Breast epithelium (tissue), 4 donors: ENCODE data around the gene RNF125. TPM values are rescaled to one million over a fixed set of nuclear protein-coding genes. Genes with fewer than 3 reads are reported as not detected.

Experiments used
- DNase-seq, 2 donors: peaks; one replicate each; pipeline ENCODE4 v3.0.0-alpha.2; 2019; ENCODE audit warnings: low spot score in 2 of 2
- H3K27ac ChIP-seq, 2 donors: fragments of 200-600 bp; sonication (generic) in 1 of 2; one replicate each; pipeline ENCODE4 v1.5.1; 2016 to 2019; ENCODE audit warnings: mild to moderate bottlenecking in 1 of 2
- H3K27me3 ChIP-seq, 2 donors: fragments of 200-600 bp; sonication (generic) in 1 of 2; one replicate each; pipeline versions ENCODE4 v1.5.1 to v1.6.0; 2017 to 2019; ENCODE audit warnings: control low read depth in 1 of 2, mild to moderate bottlenecking in 1 of 2
- H3K36me3 ChIP-seq: fragments of 200-600 bp; one replicate; pipeline ENCODE4 v1.5.1; 2019
- H3K4me1 ChIP-seq, 2 donors: fragments of 200-600 bp; sonication (generic); one replicate each; pipeline ENCODE4 v1.5.1; 2016 to 2019; ENCODE audit warnings: control low read depth in 1 of 2
- H3K4me3 ChIP-seq, 3 donors: fragments of 200-600 bp; sonication (generic); 1 replicate in 2 of 3; 2 replicates in 1 of 3; pipeline ENCODE4 v1.5.1; 2016 to 2019; ENCODE audit warnings: mild to moderate bottlenecking in 3 of 3, moderate library complexity in 2 of 3
- H3K9me3 ChIP-seq, 2 donors: fragments of 200-600 bp; sonication (generic) in 1 of 2; one replicate each; pipeline ENCODE4 v1.5.1; 2016 to 2019; ENCODE audit warnings: control low read depth in 1 of 2
- CTCF ChIP-seq, 3 donors: fragments of 450-650 bp; IDR thresholded peaks; one replicate each; pipeline ENCODE4 v1.5.1; 2016 to 2017; ENCODE audit warnings: antibody characterized with exemption in 3 of 3, mild to moderate bottlenecking in 3 of 3, moderate library complexity in 3 of 3
- POLR2A ChIP-seq: fragments of 450-650 bp; IDR thresholded peaks from one replicate; pipeline ENCODE4 v1.6.1; 2016; ENCODE audit warnings: antibody characterized with exemption, mild to moderate bottlenecking, moderate library complexity
- POLR2AphosphoS5 ChIP-seq, 3 donors: sonication (generic); formaldehyde crosslinking; IDR thresholded peaks; one replicate each; pipeline ENCODE4 v1.6.1; 2017; ENCODE audit warnings: antibody characterized with exemption in 3 of 3
- intact Hi-C: fragments of 100-400 bp; cut with DNase I; formaldehyde crosslinking; loops from one replicate; pipeline ENCODE4 v1.15.1; 2023; ENCODE audit warnings: low total_unique reads
- total RNA-seq, 3 donors: library from RNA; depleted of rRNA; stranded (reverse); fragments of >200 nt; gene quantifications; one replicate each; pipeline ENCODE4 v1.1.0, GENCODE V29; 2016

RNF125 gene
- total RNA-seq, 3 donors from 2014 or later = 4.5 to 9.3 (median 7.2) TPM

- Histone ChIP-seq H3K9me3 (no peaks in the 10 kb centered on the region), H3K4me1 (no peaks in the 10 kb centered on the region), H3K27ac (no peak overlapping the region), H3K4me3 (no peak overlapping the region), H3K27me3 (no peaks in the 10 kb centered on the region), H3K36me3 (no peaks in the 10 kb centered on the region)
- TF ChIP-seq POLR2A = no peak
- TF ChIP-seq CTCF (IDR thresholded peaks at IDR 0.05) = no peak
- intact Hi-C loops = no loop called here
- no peak for DNase-seq
These were observed 22.3 kb downstream of the RNF125 start for GRCh38 chr18:32040936-32041335.

GRCh38 chr18:32042337-32042736, 23.7 kb downstream of the RNF125 start:
- Histone ChIP-seq H3K4me1 (no peaks in the 10 kb centered on the region), H3K4me3 (no peak overlapping the region), H3K9me3 (no peaks in the 10 kb centered on the region), H3K27ac (no peak overlapping the region), H3K36me3 (no peaks in the 10 kb centered on the region), H3K27me3 (no peaks in the 10 kb centered on the region)
- intact Hi-C loops = no loop called here
- no peak for DNase-seq
- TF ChIP-seq POLR2A = no peak
- TF ChIP-seq CTCF (IDR thresholded peaks at IDR 0.05) = no peak
- TF ChIP-seq POLR2AphosphoS5 (IDR thresholded peaks at IDR 0.05) = no peak

GRCh38 chr18:32048507-32049091, 30.0 kb downstream of the RNF125 start:
- Histone ChIP-seq H3K27ac (peak overlapping the region; percentile 25 to 78), H3K27me3 (no peaks in the 10 kb centered on the region), H3K4me3 (no peak overlapping the region), H3K9me3 (no peaks in the 10 kb centered on the region), H3K4me1 (no peaks in the 10 kb centered on the region), H3K36me3 (no peaks in the 10 kb centered on the region)
- DNase-seq = peak in 1 of 2 donors; percentile 23
- intact Hi-C loops = no loop called here
- TF ChIP-seq POLR2A = no peak
- no peak for TF ChIP-seq CTCF (IDR thresholded peaks at IDR 0.05)
- TF ChIP-seq POLR2AphosphoS5 (IDR thresholded peaks at IDR 0.05) = no peak

GRCh38 chr18:32049393-32050171, 31.0 kb downstream of the RNF125 start:
- no peak for DNase-seq
- TF ChIP-seq POLR2A (no peak), POLR2AphosphoS5 (IDR thresholded peaks at IDR 0.05) (no peak), CTCF (IDR thresholded peaks at IDR 0.05) (no peak)
- H3K27me3 ChIP-seq = no peaks in the 10 kb centered on the region
- no peaks in the 10 kb centered on the region for H3K36me3 ChIP-seq
- intact Hi-C loops = no loop called here
- H3K9me3 ChIP-seq = no peaks in the 10 kb centered on the region
- H3K4me3 ChIP-seq = no peak overlapping the region
- H3K4me1 ChIP-seq = no peaks in the 10 kb centered on the region
- H3K27ac ChIP-seq = peak overlapping the region; percentile 25 to 78

GRCh38 chr18:32056613-32057358, 38.2 kb downstream of the RNF125 start:
- TF ChIP-seq POLR2AphosphoS5 (IDR thresholded peaks at IDR 0.05) (no peak), POLR2A (no peak), CTCF (IDR thresholded peaks at IDR 0.05) (no peak)
- Histone ChIP-seq H3K27me3 (no peaks in the 10 kb centered on the region), H3K4me3 (no peak overlapping the region), H3K36me3 (no peaks in the 10 kb centered on the region), H3K4me1 (no peaks in the 10 kb centered on the region), H3K27ac (no peak overlapping the region), H3K9me3 (no peaks in the 10 kb centered on the region)
- DNase-seq = no peak
- intact Hi-C loops = no loop called here
